WTC11 (cell line): Measurements from ENCODE around the gene UBR4. TPM values are rescaled to one million over a fixed set of nuclear protein-coding genes. Genes with fewer than 3 reads are reported as not detected.

Experiments
- ATAC-seq: fragments of 200-7000 bp; cut with Tn5 transposase; 2 replicates; pipeline ENCODE4 v1.10.0; 2021; ENCODE audit warnings: mild to moderate bottlenecking, moderate library complexity
- CTCF ChIA-PET: fragments of 300-600 bp; sonication (Branson Sonifier 250); formaldehyde crosslinking; loops from one replicate; lab custom pipeline; 2021; ENCODE audit warnings: antibody characterized with exemption; lab: Charles Lee
- POLR2A ChIA-PET: fragments of 350-600 bp; sonication (Branson Sonifier 250); formaldehyde crosslinking; loops from one replicate; lab custom pipeline; 2021; ENCODE audit warnings: antibody characterized with exemption; lab: Charles Lee
- DNase-seq: peaks from one replicate; pipeline ENCODE4 v3.0.0; 2021; ENCODE audit warnings: low spot score
- H3K27ac Mint-ChIP-seq: 2 replicates; pipeline ENCODE4 v1.8.0; 2021; ENCODE audit warnings: mixed read lengths
- H3K27me3 Mint-ChIP-seq: 2 replicates; pipeline ENCODE4 v1.8.0; 2021; ENCODE audit warnings: low read depth, mild to moderate bottlenecking, moderate library complexity, mixed read lengths
- H3K36me3 Mint-ChIP-seq: 2 replicates; pipeline ENCODE4 v1.8.0; 2021; ENCODE audit warnings: mixed read lengths
- H3K4me1 Mint-ChIP-seq: 2 replicates; pipeline ENCODE4 v1.8.0; 2022; ENCODE audit warnings: mixed read lengths
- H3K4me3 Mint-ChIP-seq: 2 replicates; pipeline ENCODE4 v1.8.0; 2021; ENCODE audit warnings: mild to moderate bottlenecking, moderate library complexity, mixed read lengths
- H3K9me3 Mint-ChIP-seq: 2 replicates; pipeline ENCODE4 v1.8.0; 2021; ENCODE audit warnings: mixed read lengths
- CREB1 ChIP-seq: sonication (generic); formaldehyde crosslinking; IDR thresholded peaks from 2 replicates; pipeline ENCODE4 v1.8.0; 2023; ENCODE audit warnings: mild to moderate bottlenecking, missing genetic modification reagents
- ETV6 ChIP-seq: sonication (generic); formaldehyde crosslinking; IDR thresholded peaks from 2 replicates; pipeline ENCODE4 v1.8.1; 2022; ENCODE audit warnings: mild to moderate bottlenecking, missing genetic modification reagents
- FOXJ3 ChIP-seq: sonication (generic); formaldehyde crosslinking; IDR thresholded peaks from 2 replicates; pipeline ENCODE4 v1.9.0; 2021; ENCODE audit warnings: missing genetic modification reagents, mild to moderate bottlenecking, borderline replicate concordance
- HMGA2 ChIP-seq: fragments of 250-450 bp; sonication (Bioruptor Pico); IDR thresholded peaks from 2 replicates; pipeline ENCODE4 v1.4.0; 2021; ENCODE audit warnings: mild to moderate bottlenecking, moderate library complexity
- NFE2L1 ChIP-seq: sonication (generic); formaldehyde crosslinking; IDR thresholded peaks from 2 replicates; pipeline ENCODE4 v1.8.1; 2023; ENCODE audit warnings: missing genetic modification reagents
- NR1H2 ChIP-seq: sonication (generic); formaldehyde crosslinking; IDR thresholded peaks from 2 replicates; pipeline ENCODE4 v1.9.0; 2021; ENCODE audit warnings: mild to moderate bottlenecking, moderate library complexity, missing genetic modification reagents
- TEAD4 ChIP-seq: sonication (generic); formaldehyde crosslinking; IDR thresholded peaks from 2 replicates; pipeline ENCODE4 v1.8.0; 2022; ENCODE audit warnings: mild to moderate bottlenecking, missing genetic modification reagents
- ZNF317 ChIP-seq: sonication (generic); formaldehyde crosslinking; IDR thresholded peaks from 2 replicates; pipeline ENCODE4 v1.8.1; 2023; ENCODE audit warnings: low read depth, mild to moderate bottlenecking, moderate library complexity, missing genetic modification reagents, borderline replicate concordance
- ZNF671 ChIP-seq: fragments of 250-450 bp; sonication (Bioruptor Pico); IDR thresholded peaks from 2 replicates; pipeline ENCODE4 v1.8.0; 2021; ENCODE audit warnings: mild to moderate bottlenecking
- total RNA-seq: library from RNA; stranded (reverse); gene quantifications from 3 replicates; pipeline ENCODE4 v1.2.3, GENCODE V29; 2021
- TF ChIP-seq, protein P1 (sequence below): fragments of 250-450 bp; sonication (Bioruptor Pico); IDR thresholded peaks from 2 replicates; pipeline ENCODE4 v1.8.0; 2021; ENCODE audit warnings: mild to moderate bottlenecking
- TF ChIP-seq, protein P2 (sequence below): sonication (generic); formaldehyde crosslinking; IDR thresholded peaks from 2 replicates; pipeline ENCODE4 v1.8.1; 2022; ENCODE audit warnings: mild to moderate bottlenecking, missing genetic modification reagents, moderate library complexity, borderline replicate concordance
- TF ChIP-seq, protein P3 (sequence below): sonication (generic); formaldehyde crosslinking; IDR thresholded peaks from 2 replicates; pipeline ENCODE4 v1.8.1; 2022; ENCODE audit warnings: mild to moderate bottlenecking, moderate library complexity, missing genetic modification reagents
- TF ChIP-seq, protein P4 (sequence below): sonication (generic); formaldehyde crosslinking; conservative IDR thresholded peaks from 2 replicates; pipeline ENCODE4 v1.8.1; 2023; ENCODE audit warnings: mild to moderate bottlenecking, low read depth, missing genetic modification reagents, moderate library complexity
- TF ChIP-seq, protein P5 (sequence below): sonication (generic); formaldehyde crosslinking; IDR thresholded peaks from 2 replicates; pipeline ENCODE4 v1.8.0; 2022; ENCODE audit warnings: mild to moderate bottlenecking, missing genetic modification reagents
- TF ChIP-seq, protein P6 (sequence below): sonication (generic); formaldehyde crosslinking; IDR thresholded peaks from 2 replicates; pipeline ENCODE4 v1.8.1; 2023; ENCODE audit warnings: mild to moderate bottlenecking, missing genetic modification reagents, moderate library complexity
- TF ChIP-seq, protein P7 (sequence below): fragments of 250-450 bp; sonication (Bioruptor Pico); IDR thresholded peaks from 2 replicates; pipeline ENCODE4 v1.9.0; 2021; ENCODE audit warnings: mild to moderate bottlenecking, borderline replicate concordance
- TF ChIP-seq, protein P8 (sequence below): sonication (generic); formaldehyde crosslinking; IDR thresholded peaks from 2 replicates; pipeline ENCODE4 v1.8.1; 2022; ENCODE audit warnings: low read depth, mild to moderate bottlenecking, moderate library complexity, missing genetic modification reagents, borderline replicate concordance

UBR4 gene
- total RNA-seq, 1 experiment from 2014 or later, result 179 TPM

DNA sequence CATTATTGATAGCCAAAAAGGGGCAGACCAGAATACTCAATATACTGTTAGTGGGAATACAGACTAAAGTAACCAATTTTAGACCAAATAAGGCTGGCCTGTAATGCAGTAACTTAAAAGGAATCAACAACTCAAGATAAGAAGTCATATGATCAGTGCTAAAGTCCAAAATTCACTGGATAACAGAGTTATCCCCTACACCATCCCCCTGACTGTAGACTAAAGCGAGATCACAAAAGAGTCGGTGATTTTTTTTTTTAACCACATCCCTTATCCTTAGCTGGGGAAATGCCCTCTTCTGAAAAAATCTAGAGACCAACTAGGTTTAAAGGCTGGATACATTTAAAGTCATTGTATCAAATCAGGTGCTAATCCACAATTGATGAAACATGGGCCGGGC lies 7.7 kb downstream of the UBR4 start (continued):
- TF ChIP-seq, protein P1, sequence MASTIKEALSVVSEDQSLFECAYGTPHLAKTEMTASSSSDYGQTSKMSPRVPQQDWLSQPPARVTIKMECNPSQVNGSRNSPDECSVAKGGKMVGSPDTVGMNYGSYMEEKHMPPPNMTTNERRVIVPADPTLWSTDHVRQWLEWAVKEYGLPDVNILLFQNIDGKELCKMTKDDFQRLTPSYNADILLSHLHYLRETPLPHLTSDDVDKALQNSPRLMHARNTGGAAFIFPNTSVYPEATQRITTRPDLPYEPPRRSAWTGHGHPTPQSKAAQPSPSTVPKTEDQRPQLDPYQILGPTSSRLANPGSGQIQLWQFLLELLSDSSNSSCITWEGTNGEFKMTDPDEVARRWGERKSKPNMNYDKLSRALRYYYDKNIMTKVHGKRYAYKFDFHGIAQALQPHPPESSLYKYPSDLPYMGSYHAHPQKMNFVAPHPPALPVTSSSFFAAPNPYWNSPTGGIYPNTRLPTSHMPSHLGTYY (CRISPR knock-in tag), result no peak
- no peak for TF ChIP-seq NFE2L1
- TF ChIP-seq ZNF317, result no peak
- TF ChIP-seq ETV6 (CRISPR knock-in tag), result no peak
- TF ChIP-seq, protein P2, sequence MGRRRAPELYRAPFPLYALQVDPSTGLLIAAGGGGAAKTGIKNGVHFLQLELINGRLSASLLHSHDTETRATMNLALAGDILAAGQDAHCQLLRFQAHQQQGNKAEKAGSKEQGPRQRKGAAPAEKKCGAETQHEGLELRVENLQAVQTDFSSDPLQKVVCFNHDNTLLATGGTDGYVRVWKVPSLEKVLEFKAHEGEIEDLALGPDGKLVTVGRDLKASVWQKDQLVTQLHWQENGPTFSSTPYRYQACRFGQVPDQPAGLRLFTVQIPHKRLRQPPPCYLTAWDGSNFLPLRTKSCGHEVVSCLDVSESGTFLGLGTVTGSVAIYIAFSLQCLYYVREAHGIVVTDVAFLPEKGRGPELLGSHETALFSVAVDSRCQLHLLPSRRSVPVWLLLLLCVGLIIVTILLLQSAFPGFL (CRISPR knock-in tag), result no peak
- TF ChIP-seq HMGA2 (CRISPR knock-in tag), result no peak

DNA sequence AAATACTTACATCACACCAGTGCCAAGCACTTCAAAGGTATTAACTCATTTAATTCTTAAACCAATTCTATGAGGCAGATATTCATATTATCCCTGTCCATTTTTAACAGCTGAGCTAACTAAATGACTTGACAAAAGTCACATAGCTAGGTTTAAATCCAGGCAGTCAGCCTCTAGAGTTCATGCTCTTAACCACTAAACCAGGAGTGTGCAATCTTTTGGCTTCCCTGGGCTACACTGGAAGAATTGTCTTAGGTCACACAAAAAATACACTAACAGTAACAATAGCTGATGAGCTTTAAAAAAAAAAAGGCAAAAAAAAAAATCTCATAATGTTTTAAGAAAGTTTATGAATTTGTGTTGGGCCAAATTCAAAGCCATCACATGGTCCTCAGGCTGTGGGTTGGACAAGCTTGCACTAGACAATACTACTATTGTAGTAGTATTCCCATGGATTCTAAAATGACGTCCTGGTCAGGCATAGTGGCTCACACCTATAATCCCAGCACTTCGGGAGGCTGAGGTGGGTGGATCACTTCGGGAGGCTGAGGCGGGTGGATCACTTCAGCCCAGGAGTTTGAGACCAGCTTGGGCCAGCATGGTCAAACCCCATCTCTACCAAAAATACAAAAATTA lies 10.0 kb downstream of the UBR4 start:
- no peak for ATAC-seq
- no peak overlapping the region for H3K4me3 Mint-ChIP-seq
- no peak for TF ChIP-seq FOXJ3 (CRISPR knock-in tag)
- TF ChIP-seq, all 79 proteins: peak for 0
- Mint-ChIP-seq H3K9me3 (no peaks in the 10 kb centered on the region), H3K4me1 (no peaks in the 10 kb centered on the region), H3K36me3 (peaks cover 49% of the 10 kb centered on the region), H3K27ac (no peak overlapping the region), H3K27me3 (no peaks in the 10 kb centered on the region)
- no peak for DNase-seq
- ChIA-PET CTCF (no interaction called here), POLR2A (no interaction called here)

DNA sequence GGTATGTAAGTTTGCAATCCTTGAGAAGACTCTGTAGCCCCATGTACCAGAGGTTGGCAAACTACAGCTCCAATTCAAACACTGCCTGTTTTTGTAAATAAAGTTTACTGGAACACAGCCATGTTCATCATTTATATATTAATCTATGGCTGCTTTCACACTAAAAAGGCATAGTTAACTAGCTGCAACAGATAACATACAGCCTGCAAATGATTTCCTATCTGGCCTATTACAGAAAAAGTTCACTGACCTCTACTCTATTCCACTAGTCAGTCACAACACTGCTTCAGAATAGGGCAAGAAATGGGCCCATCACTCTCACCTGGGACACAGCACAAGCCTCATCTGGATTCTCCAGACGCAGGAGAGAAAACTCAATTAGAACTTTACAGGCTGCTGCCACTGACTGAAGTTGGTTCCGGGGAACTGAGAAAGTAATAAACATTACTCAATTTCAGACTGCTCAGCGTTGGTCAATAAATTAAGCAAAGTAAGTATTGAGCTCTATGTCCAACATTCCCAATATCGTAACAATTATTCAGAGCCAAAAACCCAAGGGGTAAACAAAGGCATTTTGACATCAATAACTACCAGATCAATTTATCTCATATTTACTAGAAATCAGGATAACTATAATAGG lies 10.6 kb downstream of the UBR4 start:
- Mint-ChIP-seq H3K4me1 (no peaks in the 10 kb centered on the region), H3K9me3 (no peaks in the 10 kb centered on the region), H3K36me3 (peaks cover 49% of the 10 kb centered on the region), H3K4me3 (no peak overlapping the region), H3K27me3 (no peaks in the 10 kb centered on the region), H3K27ac (no peak overlapping the region)
- no peak for ATAC-seq
- no peak for DNase-seq
- CTCF ChIA-PET, result no interaction called here
- POLR2A ChIA-PET, result no interaction called here
- TF ChIP-seq TEAD4 (CRISPR knock-in tag), result no peak
- no peak for TF ChIP-seq CREB1
- TF ChIP-seq, protein P3, sequence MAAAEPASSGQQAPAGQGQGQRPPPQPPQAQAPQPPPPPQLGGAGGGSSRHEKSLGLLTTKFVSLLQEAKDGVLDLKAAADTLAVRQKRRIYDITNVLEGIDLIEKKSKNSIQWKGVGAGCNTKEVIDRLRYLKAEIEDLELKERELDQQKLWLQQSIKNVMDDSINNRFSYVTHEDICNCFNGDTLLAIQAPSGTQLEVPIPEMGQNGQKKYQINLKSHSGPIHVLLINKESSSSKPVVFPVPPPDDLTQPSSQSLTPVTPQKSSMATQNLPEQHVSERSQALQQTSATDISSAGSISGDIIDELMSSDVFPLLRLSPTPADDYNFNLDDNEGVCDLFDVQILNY (CRISPR knock-in tag), result no peak
- no peak for TF ChIP-seq NR1H2 (CRISPR knock-in tag)
- TF ChIP-seq, protein P4, sequence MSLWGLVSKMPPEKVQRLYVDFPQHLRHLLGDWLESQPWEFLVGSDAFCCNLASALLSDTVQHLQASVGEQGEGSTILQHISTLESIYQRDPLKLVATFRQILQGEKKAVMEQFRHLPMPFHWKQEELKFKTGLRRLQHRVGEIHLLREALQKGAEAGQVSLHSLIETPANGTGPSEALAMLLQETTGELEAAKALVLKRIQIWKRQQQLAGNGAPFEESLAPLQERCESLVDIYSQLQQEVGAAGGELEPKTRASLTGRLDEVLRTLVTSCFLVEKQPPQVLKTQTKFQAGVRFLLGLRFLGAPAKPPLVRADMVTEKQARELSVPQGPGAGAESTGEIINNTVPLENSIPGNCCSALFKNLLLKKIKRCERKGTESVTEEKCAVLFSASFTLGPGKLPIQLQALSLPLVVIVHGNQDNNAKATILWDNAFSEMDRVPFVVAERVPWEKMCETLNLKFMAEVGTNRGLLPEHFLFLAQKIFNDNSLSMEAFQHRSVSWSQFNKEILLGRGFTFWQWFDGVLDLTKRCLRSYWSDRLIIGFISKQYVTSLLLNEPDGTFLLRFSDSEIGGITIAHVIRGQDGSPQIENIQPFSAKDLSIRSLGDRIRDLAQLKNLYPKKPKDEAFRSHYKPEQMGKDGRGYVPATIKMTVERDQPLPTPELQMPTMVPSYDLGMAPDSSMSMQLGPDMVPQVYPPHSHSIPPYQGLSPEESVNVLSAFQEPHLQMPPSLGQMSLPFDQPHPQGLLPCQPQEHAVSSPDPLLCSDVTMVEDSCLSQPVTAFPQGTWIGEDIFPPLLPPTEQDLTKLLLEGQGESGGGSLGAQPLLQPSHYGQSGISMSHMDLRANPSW, result no peak
- TF ChIP-seq, protein P5, sequence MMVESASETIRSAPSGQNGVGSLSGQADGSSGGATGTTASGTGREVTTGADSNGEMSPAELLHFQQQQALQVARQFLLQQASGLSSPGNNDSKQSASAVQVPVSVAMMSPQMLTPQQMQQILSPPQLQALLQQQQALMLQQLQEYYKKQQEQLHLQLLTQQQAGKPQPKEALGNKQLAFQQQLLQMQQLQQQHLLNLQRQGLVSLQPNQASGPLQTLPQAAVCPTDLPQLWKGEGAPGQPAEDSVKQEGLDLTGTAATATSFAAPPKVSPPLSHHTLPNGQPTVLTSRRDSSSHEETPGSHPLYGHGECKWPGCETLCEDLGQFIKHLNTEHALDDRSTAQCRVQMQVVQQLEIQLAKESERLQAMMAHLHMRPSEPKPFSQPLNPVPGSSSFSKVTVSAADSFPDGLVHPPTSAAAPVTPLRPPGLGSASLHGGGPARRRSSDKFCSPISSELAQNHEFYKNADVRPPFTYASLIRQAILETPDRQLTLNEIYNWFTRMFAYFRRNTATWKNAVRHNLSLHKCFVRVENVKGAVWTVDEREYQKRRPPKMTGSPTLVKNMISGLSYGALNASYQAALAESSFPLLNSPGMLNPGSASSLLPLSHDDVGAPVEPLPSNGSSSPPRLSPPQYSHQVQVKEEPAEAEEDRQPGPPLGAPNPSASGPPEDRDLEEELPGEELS, result no peak
- TF ChIP-seq, protein P6, sequence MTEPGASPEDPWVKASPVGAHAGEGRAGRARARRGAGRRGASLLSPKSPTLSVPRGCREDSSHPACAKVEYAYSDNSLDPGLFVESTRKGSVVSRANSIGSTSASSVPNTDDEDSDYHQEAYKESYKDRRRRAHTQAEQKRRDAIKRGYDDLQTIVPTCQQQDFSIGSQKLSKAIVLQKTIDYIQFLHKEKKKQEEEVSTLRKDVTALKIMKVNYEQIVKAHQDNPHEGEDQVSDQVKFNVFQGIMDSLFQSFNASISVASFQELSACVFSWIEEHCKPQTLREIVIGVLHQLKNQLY (CRISPR knock-in tag), result no peak
- TF ChIP-seq ZNF671 (CRISPR knock-in tag), result no peak
- TF ChIP-seq, protein P7, sequence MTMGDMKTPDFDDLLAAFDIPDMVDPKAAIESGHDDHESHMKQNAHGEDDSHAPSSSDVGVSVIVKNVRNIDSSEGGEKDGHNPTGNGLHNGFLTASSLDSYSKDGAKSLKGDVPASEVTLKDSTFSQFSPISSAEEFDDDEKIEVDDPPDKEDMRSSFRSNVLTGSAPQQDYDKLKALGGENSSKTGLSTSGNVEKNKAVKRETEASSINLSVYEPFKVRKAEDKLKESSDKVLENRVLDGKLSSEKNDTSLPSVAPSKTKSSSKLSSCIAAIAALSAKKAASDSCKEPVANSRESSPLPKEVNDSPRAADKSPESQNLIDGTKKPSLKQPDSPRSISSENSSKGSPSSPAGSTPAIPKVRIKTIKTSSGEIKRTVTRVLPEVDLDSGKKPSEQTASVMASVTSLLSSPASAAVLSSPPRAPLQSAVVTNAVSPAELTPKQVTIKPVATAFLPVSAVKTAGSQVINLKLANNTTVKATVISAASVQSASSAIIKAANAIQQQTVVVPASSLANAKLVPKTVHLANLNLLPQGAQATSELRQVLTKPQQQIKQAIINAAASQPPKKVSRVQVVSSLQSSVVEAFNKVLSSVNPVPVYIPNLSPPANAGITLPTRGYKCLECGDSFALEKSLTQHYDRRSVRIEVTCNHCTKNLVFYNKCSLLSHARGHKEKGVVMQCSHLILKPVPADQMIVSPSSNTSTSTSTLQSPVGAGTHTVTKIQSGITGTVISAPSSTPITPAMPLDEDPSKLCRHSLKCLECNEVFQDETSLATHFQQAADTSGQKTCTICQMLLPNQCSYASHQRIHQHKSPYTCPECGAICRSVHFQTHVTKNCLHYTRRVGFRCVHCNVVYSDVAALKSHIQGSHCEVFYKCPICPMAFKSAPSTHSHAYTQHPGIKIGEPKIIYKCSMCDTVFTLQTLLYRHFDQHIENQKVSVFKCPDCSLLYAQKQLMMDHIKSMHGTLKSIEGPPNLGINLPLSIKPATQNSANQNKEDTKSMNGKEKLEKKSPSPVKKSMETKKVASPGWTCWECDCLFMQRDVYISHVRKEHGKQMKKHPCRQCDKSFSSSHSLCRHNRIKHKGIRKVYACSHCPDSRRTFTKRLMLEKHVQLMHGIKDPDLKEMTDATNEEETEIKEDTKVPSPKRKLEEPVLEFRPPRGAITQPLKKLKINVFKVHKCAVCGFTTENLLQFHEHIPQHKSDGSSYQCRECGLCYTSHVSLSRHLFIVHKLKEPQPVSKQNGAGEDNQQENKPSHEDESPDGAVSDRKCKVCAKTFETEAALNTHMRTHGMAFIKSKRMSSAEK (CRISPR knock-in tag), result no peak
- TF ChIP-seq, protein P8, sequence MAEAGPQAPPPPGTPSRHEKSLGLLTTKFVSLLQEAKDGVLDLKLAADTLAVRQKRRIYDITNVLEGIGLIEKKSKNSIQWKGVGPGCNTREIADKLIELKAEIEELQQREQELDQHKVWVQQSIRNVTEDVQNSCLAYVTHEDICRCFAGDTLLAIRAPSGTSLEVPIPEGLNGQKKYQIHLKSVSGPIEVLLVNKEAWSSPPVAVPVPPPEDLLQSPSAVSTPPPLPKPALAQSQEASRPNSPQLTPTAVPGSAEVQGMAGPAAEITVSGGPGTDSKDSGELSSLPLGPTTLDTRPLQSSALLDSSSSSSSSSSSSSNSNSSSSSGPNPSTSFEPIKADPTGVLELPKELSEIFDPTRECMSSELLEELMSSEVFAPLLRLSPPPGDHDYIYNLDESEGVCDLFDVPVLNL (CRISPR knock-in tag), result no peak
